ENCODE measurements around the gene JAKMIP2. TPM values are rescaled to one million over a fixed set of nuclear protein-coding genes. Genes with fewer than 3 reads are reported as not detected.

The JAKMIP2 gene
- polyA plus RNA-seq, 1 experiment, result not detected

DNA sequence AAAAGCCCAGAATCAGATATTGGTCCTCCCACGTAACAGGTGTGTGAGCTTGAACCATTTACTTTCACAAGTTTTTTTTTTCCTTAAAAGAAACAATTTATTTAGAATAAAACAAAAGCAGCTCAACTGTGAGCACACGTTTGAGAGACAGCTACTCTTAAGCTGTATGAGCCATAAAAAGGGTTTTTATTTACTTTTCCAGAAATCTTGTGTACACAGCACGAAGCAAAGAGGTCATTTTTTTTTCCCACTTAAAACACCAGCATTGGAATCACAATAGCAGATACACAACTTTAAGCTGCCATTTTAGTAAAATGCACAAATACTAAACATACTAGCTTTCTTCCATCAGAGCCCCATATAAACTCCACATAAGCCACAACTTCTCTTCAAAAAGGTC lies 44.6 kb downstream of the JAKMIP2 start:
- POLR2A ChIA-PET, result no interaction called here
- Histone ChIP-seq H3K27me3 (ENCODE audit: control insufficient read depth, insufficient read depth, low read length) (no peaks in the 10 kb centered on the region), H3K4me3 (ENCODE audit: low read depth, low read length) (no peak overlapping the region), H3K36me3 (ENCODE audit: control insufficient read depth, insufficient read depth, low read length) (no peaks in the 10 kb centered on the region)
- DNase-seq (ENCODE audit: low read depth), result no peak
- TF ChIP-seq, protein P1, sequence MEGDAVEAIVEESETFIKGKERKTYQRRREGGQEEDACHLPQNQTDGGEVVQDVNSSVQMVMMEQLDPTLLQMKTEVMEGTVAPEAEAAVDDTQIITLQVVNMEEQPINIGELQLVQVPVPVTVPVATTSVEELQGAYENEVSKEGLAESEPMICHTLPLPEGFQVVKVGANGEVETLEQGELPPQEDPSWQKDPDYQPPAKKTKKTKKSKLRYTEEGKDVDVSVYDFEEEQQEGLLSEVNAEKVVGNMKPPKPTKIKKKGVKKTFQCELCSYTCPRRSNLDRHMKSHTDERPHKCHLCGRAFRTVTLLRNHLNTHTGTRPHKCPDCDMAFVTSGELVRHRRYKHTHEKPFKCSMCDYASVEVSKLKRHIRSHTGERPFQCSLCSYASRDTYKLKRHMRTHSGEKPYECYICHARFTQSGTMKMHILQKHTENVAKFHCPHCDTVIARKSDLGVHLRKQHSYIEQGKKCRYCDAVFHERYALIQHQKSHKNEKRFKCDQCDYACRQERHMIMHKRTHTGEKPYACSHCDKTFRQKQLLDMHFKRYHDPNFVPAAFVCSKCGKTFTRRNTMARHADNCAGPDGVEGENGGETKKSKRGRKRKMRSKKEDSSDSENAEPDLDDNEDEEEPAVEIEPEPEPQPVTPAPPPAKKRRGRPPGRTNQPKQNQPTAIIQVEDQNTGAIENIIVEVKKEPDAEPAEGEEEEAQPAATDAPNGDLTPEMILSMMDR (IDR thresholded peaks at IDR 0.05; ENCODE audit: insufficient read depth, low read depth, low read length), result no peak
- CTCF ChIA-PET, result interaction anchor here (1.0 to 1.4 kb wide), 2 partner anchors 11 to 16 kb away, joined by 3 to 4 read pairs; no protein-coding TSS in a partner anchor

DNA sequence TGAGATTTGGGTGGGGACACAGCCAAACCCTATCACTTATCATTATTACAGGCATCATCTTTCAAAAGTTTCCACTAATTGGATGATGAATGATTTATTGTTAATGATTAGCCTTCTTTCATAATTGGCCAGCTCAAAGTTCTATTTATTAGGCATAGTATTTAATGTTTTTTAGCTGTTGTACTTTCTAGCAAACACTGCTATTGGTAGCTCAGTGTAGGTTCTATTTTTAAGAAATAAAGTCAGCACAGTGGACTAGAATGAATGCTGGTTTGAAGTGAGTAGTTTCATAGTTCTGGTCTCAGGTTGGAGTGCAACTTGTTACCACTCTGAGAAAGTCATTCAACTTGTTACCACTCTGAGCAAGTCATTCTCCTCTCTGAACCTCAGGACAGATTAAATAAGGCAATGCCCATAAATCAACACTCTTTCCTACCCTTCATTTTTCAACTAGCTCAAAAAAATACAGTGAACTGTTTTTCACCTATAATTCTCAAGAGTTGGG lies 46.9 kb downstream of the JAKMIP2 start:
- ChIA-PET POLR2A (no interaction called here), CTCF (interaction anchor here (0.9 kb wide), 1 partner anchor 11 kb away, joined by 3 read pairs; no protein-coding TSS in a partner anchor)
- Histone ChIP-seq H3K36me3 (ENCODE audit: control insufficient read depth, insufficient read depth, low read length) (no peaks in the 10 kb centered on the region), H3K27me3 (ENCODE audit: control insufficient read depth, insufficient read depth, low read length) (no peaks in the 10 kb centered on the region), H3K4me3 (ENCODE audit: low read depth, low read length) (no peak overlapping the region)
- DNase-seq (ENCODE audit: low read depth), result no peak
- TF ChIP-seq, protein P1 (IDR thresholded peaks at IDR 0.05; ENCODE audit: insufficient read depth, low read depth, low read length), result no peak

DNA sequence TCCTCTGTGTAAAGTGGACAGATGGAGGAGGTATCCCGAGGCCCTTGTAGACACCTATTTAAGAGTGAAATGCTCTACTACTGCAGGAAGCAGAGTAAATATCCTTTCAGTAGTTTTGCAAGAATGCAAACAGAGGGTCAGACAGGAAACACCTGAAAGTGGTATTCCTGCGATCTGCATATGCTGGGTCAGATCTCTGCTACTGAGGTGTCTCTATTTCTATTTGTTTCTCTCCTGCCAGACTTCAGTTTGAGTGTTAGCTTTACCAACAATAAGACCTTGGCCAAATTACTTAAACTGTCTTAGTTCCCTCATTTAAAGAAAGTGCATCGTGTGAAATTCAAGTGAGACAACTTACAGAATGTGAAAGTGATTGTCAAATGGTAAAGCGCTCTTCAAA lies 47.6 kb downstream of the JAKMIP2 start:
- POLR2A ChIA-PET, result no interaction called here
- CTCF ChIA-PET, result no interaction called here
- TF ChIP-seq, protein P1 (IDR thresholded peaks at IDR 0.05; ENCODE audit: insufficient read depth, low read depth, low read length), result no peak
- no peak for DNase-seq (ENCODE audit: low read depth)
- no peaks in the 10 kb centered on the region for H3K36me3 ChIP-seq (ENCODE audit: control insufficient read depth, insufficient read depth, low read length)
- no peak overlapping the region for H3K4me3 ChIP-seq (ENCODE audit: low read depth, low read length)
- H3K27me3 ChIP-seq (ENCODE audit: control insufficient read depth, insufficient read depth, low read length), result no peaks in the 10 kb centered on the region

DNA sequence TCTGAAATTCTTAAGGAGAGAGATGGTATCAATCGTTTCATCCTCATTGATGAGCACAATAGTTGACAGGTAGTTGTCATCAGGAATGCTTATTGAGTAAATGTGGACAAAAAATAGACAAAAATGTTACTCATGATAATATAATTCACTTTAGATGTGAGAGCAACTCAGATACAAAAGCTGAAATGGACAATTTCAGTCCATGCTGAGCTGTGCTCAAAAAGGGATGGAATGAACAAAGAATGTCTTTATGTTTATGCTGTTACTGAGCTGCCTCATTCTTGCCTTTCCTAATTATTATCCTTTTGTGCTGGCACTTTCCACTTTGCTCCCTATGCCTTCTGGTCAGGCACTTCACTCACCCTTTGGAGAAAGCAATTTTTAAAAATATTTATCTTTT lies 49.5 kb downstream of the JAKMIP2 start:
- H3K36me3 ChIP-seq (ENCODE audit: control insufficient read depth, insufficient read depth, low read length), result no peaks in the 10 kb centered on the region
- ChIA-PET POLR2A (no interaction called here), CTCF (no interaction called here)
- no peak for DNase-seq (ENCODE audit: low read depth)
- H3K27me3 ChIP-seq (ENCODE audit: control insufficient read depth, insufficient read depth, low read length), result no peaks in the 10 kb centered on the region
- TF ChIP-seq, protein P1 (IDR thresholded peaks at IDR 0.05; ENCODE audit: insufficient read depth, low read depth, low read length), result no peak
- H3K4me3 ChIP-seq (ENCODE audit: low read depth, low read length), result no peak overlapping the region

DNA sequence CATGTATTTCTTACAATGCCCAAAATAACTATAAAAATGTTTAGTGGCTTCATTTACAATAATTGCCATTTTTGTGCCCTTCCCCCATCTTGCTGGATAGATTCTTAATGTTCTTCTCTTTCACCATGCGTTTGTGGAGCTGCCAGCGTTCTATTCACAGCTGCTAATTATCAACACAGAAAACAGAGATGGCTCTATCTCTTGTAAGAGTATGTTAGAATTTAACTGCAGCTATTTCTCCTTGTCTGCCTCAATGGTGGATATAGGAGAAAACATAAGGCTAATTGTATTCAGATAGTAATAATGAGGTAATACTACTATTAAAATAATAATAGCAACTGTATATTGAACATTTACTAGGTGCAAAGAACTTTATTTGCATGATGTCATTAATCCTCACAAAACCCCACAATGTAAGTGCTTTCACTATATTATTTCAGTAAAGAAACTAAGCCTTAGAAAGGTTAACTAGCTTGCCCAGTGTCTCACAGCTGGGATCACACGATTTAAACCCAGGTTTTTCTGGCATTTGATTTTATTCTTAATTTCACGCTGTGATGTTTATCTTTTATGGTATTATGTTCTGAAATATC lies 50.1 kb downstream of the JAKMIP2 start:
- TF ChIP-seq, protein P1 (IDR thresholded peaks at IDR 0.05; ENCODE audit: insufficient read depth, low read depth, low read length), result no peak
- DNase-seq (ENCODE audit: low read depth), result no peak
- H3K36me3 ChIP-seq (ENCODE audit: control insufficient read depth, insufficient read depth, low read length), result no peaks in the 10 kb centered on the region
- ChIA-PET POLR2A (no interaction called here), CTCF (no interaction called here)
- H3K4me3 ChIP-seq (ENCODE audit: low read depth, low read length), result no peak overlapping the region
- H3K27me3 ChIP-seq (ENCODE audit: control insufficient read depth, insufficient read depth, low read length), result no peaks in the 10 kb centered on the region

All from BJ (cell line).